Activated CD4-positive, alpha-beta T cell treated with anti-CD3 and anti-CD28 coated beads, Interleukin-2, amount 50 U/mL, for 48 hours (primary cell): Measurements from ENCODE around the gene SPINK8.
A peak's percentile ranks its signal among the peaks of the same experiment; 100 is the strongest.
"Not testable (repeated sequence)": the region's sequence is repeated elsewhere in the genome, so short reads cannot be mapped to it uniquely, and the experiment has no call there.

Experiments used
- DNase-seq, 2 experiments: peaks; one replicate each; pipeline ENCODE4 v3.0.0-alpha.2; 2020

The SPINK8 gene

GRCh38 chr3:48276911-48277641, 56.4 kb downstream of the SPINK8 start:
- no peak for DNase-seq

GRCh38 chr3:48275287-48276027, 58.0 kb downstream of the SPINK8 start:
- no peak for DNase-seq

GRCh38 chr3:48274452-48274851, 59.0 kb downstream of the SPINK8 start:
- no peak for DNase-seq

GRCh38 chr3:48273594-48274211, 59.8 kb downstream of the SPINK8 start:
- peak; percentile 39 to 65 for DNase-seq

GRCh38 chr3:48271763-48272498, 61.5 kb downstream of the SPINK8 start:
- DNase-seq: no peak

- DNase-seq: not testable (repeated sequence)
Measured at GRCh38 chr3:48271223-48271622, 62.2 kb downstream of the SPINK8 start.

GRCh38 chr3:48270306-48270705, 63.2 kb downstream of the SPINK8 start:
- DNase-seq: no peak

- DNase-seq: no peak
Measured at GRCh38 chr3:48269592-48269991, 63.9 kb downstream of the SPINK8 start.

- peak; percentile 70 to 80 for DNase-seq
Measured at GRCh38 chr3:48268936-48269561, 64.4 kb downstream of the SPINK8 start.

GRCh38 chr3:48268381-48268935, 65.0 kb downstream of the SPINK8 start:
- peak; percentile 84 to 91 for DNase-seq

- no peak for DNase-seq
Measured at GRCh38 chr3:48267782-48268181, 65.7 kb downstream of the SPINK8 start.

- no peak for DNase-seq
Measured at GRCh38 chr3:48258530-48258929, 74.9 kb downstream of the SPINK8 start.
